HG03097 (cell line): ENCODE data around the gene DFFB.

ENCODE experiments used
- ATAC-seq: cut with Tn5 transposase; IDR thresholded peaks from one replicate; pipeline ENCODE4 v1.9.1; 2021; ENCODE audit not compliant: unreplicated experiment, low FRiP score

Gene DFFB

DNA sequence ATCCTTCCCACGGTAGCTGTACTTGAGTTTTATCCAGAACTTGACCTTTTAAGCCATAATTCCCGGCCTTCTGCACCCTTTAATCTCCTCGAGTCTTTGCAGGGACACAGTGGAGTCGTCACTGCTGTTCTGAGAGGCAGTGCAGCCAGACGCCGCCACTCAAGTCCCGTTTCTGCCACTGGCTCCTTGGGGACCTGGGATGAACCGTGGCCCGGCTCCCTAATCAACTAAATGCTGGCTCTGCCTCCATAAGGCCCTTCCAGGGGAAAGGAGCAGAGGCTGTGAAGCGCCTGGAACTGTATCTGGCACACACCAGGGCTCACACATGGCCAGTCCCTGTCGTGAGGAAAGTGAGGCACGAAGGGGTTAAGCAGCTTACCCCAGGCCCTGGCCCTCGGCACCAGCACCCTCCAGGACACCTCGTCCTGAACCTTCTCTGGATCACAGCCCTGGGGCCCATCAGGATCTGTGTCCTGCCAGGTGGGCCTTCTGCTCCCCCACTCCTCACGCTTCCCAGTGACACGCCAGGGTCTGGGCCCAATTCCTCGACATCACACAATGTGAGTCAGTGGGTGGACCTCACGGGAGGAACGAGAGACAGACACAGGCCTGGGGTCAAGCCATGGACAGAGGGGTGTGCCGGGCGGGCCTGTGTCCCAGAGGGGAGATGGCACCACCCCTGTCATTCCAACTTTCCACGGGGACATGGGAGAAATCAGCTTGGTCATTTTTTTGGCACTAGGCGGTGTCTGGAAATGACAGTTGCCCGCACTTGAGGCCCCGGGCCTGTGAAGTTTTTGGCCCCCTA, 66.3 kb downstream of the DFFB start:
- no peak for ATAC-seq

DNA sequence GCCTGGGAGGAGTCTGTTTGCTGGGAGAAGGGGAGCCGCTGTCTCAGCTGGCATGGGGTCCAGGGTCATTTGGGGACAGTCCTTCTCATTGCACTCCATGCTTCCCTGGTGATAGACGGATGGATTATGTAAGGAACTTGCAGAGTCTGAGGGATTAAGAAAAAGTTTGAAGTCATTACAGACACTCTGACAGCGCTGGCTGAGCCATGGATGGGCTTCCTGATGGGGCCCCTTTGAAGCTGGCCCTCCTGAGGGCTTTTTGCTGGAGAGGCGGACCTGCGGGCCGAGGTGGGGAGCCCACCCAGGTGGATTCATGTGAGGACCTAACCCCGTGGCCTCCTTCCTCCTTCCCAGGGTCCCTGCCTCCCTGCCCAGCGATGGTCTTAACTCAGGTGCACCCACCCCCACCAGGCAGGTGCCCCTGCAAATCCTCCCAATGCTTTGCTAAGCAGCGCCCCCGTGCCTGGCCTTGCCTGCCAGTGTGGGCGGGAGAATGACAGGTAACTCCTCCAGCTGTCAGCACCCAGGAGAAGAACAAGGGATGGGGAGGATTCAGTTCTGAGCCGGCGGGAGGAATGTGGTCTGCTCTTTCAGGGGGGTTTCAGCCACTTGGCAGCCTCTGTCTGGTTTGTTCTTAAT, 67.0 kb downstream of the DFFB start:
- ATAC-seq = no peak

DNA sequence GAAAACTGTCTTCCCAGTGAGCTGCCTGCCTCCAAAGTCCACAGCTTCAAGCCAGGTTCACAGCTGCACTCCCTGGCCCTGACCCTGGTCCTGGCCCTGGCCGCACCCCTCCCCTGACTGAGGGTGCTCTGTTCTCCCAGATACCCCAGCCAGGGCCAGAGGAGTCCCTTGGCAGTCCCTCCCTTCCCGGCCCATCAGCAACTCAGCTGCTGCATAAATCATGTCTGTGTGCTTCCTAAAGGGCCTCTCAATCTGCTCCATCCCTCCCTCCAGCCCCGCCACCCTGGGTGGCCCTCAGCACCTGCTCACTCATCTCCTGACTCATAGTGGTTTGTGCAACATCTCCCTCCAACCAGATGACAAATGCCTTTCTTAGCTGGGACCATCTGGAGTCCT, 67.5 kb downstream of the DFFB start:
- no peak for ATAC-seq

DNA sequence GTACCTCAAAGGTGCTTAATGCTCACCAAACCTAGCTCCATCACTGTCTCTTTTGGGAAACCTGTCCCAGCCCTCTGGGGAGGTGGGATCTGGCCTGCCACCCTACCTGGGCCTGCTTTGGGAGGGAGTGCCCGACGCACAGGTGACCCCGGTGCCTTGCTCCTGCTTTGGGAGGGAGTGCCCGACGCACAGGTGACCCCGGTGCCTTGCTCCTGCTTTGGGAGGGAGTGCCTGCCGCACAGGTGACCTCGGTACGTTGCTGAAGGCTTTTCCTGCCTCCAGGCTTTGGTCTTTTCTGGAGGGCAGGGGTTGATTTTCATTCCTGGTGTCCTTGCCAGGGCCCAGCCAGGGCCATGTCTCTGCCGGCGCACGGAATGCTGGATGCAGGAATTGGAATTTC, 68.0 kb downstream of the DFFB start:
- no peak for ATAC-seq

DNA sequence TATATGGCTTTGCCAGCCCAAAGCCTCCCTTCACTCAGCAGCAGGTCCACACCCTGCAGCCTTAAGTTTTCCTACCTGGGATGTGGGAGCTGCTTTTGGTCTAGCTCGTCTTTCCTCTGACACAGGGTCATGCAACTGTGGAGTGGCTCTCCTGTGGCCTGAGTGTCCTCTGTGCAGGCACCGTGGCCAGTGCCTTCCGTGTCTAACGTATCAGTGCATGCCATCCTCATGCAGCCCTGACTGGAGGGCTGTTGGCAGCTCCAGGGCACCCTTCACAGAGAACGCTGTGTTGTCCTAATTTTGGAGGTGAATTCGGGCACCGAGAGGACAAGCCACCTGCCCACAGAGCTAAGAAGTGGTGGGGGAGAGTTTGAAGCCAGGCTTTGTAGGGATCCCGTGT, 68.5 kb downstream of the DFFB start:
- ATAC-seq = no peak

DNA sequence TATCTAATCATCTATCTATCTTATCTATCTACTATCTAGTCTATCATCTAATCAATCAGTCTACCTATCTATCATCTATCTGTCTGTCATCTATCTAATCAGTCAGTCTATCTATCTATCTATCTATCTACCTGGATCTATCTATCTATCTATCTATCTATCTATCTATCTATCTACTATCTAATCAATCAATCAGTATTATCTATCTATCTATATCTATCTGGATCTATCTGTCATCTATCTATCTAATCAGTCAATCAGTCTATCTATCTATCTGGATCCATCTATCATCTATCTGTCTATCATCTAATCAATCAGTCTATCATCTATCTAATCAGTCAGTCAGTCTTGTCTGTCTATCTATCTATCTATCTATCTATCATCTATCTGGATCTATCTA, 69.7 kb downstream of the DFFB start:
- ATAC-seq = no peak

DNA sequence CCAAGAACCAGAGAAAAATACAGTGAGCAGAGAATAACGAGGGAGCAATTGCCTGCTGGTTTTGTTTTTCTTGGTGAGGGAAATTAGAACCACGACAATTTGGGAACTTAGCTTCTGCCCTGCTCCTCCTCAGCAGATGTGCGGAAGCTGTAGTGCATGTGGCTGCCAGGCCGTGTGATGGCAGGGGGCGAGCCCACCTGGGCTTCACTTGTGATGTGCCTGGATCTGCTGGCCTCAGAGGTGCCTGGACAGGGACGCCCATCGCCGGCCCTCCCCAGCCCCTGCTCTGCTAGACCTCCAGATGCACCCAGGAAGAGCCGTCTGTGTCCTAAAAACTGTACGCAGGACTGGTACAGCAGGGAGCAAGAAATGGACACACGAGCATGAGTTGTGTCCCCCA, 71.3 kb downstream of the DFFB start:
- no peak for ATAC-seq

DNA sequence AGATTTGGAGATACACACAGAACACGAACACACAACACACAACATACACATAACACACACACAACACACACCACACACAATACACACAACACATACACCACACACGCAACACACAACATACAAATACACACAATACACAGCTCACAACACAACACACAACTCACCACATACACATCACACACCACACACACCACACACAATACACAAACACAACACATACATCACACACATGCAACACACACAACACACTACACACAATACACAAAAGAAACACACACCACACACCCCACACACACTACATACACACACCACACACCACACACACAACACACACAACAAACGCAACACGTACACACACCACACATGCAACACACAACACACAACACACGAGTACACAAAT, 71.8 kb downstream of the DFFB start:
- no peak for ATAC-seq

DNA sequence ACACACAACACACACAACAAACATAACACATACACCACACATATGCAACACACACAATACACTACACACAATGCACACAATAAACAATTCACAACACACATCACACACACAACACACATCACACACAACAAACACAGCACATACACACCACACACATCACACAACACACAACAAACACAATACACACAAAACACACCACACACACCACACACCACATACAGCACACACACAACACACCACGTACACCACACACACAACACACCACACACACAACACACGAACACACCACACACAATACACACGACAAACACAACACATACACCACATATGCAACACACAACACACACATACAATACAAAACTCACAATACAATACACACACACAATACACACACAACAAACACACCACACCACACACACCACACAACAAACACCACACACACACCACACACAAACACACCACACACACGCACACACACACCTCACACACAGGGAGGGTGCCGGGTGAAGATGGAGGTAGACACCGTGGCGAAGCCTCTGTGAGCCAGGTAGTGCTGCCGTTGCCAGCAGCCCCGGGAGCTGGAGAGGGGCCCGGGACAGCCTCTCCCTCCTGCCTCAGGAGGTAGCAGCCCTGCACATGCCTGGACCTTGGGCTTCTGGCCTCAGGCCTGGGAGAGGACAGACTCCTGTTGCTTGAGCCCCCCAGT, 73.2 kb downstream of the DFFB start:
- no peak for ATAC-seq

DNA sequence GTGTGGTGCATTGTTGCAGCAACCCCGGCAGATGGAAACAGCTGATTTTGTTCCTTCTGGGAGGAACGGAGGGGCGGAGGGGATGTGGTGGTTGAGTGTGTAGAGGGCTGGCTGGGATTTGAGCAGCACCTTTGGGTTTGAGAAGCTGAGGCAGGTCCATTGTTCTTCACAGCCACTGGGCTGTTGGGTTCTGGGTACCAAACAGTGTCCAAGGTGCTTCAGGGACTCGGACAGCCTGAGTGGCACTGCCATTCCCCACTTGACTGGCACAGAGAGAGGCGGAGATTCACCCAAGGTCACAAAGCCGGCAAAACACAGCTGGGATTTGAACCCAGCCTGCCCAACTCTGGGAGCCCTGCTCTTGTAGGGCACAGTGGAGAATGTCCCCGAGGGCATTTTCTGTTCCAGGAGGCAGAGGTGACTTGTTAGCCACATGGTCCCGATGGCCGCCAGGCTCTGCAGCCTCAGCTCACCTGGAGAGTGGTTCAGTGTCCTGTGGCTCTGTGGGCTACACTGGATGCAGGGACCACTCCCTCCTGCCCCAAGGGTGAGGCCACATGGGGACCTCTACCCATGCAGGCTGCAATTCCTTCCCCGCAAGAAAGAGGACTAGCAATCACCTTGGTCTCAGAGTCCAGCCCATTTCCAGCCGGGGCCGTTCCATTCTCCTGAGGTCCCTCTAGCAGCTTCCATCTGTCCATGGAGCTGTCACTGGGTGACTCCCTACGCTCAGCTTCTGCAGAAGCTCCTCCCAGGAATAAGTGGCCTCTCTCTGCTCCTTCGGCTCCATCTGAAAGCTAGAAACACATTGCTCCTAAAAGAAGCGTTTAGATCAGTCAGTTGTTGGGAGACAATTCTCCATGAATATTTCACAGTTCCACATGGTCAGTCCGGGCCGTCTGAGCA, 74.0 kb downstream of the DFFB start:
- ATAC-seq = no peak

DNA sequence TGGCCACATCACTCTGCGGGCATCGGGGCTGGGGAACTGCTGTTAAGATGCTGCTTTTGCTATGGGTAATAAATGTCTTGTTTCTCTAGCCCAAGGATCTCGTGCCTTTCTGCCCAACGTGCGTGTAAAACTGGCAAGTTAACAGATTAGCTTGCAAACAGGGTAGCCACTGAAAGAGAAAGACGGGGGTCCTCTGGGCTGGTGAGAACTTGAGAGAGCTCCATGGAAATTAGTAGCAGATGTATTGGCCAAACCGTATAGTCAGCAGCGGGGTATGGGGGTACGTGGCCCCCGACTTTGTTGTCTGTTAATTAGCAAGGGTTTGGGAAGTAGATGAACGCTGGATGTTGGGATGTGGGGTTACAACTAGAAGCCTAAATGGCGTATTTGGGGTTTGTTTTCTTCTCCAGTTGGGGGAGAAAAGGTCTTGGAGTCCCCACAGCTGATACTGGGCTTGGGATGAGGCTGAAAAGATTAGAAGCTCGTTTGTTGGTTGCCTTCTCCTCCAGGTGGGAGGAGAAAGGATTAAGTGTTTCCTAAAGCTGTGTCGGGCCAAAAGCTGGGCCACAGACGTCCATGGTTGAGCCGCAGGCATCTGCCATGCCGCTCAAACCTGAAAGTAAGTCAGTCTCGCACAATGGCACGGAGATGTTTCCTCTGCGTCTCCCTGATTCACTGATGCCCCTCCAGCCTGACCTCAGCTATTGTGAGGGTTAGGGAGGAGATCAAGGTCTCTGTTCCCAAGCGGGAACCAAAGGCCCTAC, 75.1 kb downstream of the DFFB start:
- no peak for ATAC-seq
